Subcutaneous preadipocyte (primary cell): ENCODE results near the gene PPDPF. TPM values are rescaled to one million over a fixed set of nuclear protein-coding genes. Genes with fewer than 3 reads are reported as not detected.

Experiments
- total RNA-seq: library from RNA; depleted of rRNA; stranded (reverse); fragments of >200 nt; gene quantifications from 2 replicates; pipeline ENCODE4 v1.2.3, GENCODE V29; 2012

The PPDPF gene, protein sequence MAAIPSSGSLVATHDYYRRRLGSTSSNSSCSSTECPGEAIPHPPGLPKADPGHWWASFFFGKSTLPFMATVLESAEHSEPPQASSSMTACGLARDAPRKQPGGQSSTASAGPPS
- total RNA-seq = 58.6 and 66.9 TPM in 2 replicates

GRCh38 chr20:63520504-63520933, at the start of gene PPDPF:
Gene PPDPF (plus strand): TSS chr20:63520765. CDS start chr20:63521309, 544 bp downstream.

DNA sequence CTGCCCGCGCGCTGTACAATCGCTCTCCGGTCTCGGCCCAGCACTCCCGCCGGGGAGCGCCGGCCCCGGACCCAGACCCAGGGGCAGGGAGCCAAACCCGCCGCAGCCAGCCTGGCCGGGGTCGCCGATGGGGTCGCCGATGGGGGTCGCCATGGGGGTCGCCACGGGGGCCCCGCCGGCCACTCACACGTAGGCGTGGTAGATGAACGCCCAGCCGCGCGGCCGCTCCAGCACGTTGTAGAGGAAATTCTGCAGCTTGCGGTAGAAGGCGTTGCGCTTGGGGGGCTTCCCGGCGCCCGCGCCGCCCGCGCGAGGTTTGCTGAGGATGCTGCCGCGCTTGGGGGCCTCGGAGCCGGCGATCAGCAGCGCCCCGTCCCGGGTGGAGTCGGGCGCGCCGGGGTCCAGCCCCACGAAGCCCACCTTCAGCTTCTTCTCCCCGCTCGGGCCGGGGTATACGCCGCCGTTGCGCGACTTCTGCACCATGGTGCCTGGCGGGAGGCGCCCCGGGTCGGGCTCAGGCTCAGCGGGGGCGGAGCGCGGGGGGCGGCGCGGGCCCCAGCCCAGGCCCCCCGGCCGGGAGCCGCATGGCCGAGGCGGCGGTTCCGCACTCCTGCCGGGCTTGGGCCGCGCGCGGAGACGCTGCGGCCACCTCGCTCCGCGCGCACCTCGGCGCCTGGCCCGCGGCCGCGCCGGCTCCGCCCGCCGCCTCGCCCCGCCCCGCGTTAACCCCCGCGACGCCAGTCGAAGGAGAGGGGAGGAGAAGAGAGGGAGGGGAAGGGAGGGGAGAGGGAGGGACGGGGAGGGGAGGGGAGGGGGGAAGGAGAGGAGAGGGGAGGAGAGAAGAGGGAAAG, 48.4 kb upstream of the PPDPF start, which contains the start of gene KCNQ2:
TSS of gene KCNQ2 (minus strand) at position 675 of the 851 bp plus-strand sequence. CDS start at position 483, 192 bp downstream.

GRCh38 chr20:63498960-63499337, 21.6 kb upstream of the PPDPF start, which contains the start of gene EEF1A2:
Gene EEF1A2 (minus strand): TSS chr20:63499083. CDS start chr20:63497763, 1,320 bp downstream.

DNA sequence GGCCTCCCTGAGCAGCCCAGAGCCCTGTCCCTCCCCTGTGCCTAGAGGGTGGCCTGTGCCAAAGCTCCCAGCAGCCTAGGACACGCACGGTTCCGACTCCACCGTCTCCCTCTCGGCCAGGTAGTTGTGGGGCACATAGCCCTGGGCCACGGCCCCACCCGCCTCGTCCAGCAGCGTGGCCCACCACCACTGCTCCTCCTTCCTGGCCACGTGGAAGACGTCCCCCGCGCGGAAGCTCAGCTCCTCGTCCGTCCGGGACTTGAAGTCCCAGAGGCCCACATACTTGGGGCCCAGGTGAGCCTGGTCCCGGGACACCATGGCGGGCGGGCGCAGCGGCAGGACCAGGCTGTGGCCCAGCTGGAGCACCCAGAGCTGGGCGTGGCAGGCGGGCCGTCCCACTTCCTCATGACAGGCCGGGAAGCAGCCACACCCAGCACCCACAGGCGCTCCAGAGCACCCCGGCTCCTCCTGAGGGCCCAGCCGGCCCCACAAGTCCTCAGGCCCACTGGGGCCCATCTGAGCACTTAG, 16.5 kb downstream of the PPDPF start, which contains the start of gene PTK6:
TSS of gene PTK6 (minus strand) at position 380 of the 528 bp plus-strand sequence. CDS start at position 318, 62 bp downstream.

GRCh38 chr20:63547725-63548480, 27.3 kb downstream of the PPDPF start, which contains the start of gene SRMS:
Gene SRMS (minus strand): TSS chr20:63547749. CDS start chr20:63547463, 286 bp downstream.

GRCh38 chr20:63553933-63554290, 33.3 kb downstream of the PPDPF start, which contains the start of gene FNDC11:
Gene FNDC11 (plus strand): TSS chr20:63554159. CDS start chr20:63555664, 1,505 bp downstream.

Other genes starting within 250 kb of the PPDPF start
- gene ARFGAP1, start 248.0 kb upstream of the PPDPF start, total RNA-seq = 51.8 and 63.5 TPM in 2 replicates
- not detected in 2 replicates for gene COL20A1, start 227.6 kb upstream of the PPDPF start, total RNA-seq
- not detected in 2 replicates for gene CHRNA4, start 159.4 kb upstream of the PPDPF start, total RNA-seq
- gene KCNQ2, start 48.1 kb upstream of the PPDPF start, total RNA-seq = not detected in 2 replicates
- not detected in 2 replicates for gene EEF1A2, start 21.7 kb upstream of the PPDPF start, total RNA-seq
- under 0.01 TPM in 1 of 2 replicates, not detected in the other for gene PTK6, start 16.6 kb downstream of the PPDPF start, total RNA-seq
- not detected in 2 replicates for gene SRMS, start 27.0 kb downstream of the PPDPF start, total RNA-seq
- 0.20 and 0.37 TPM in 2 replicates for gene FNDC11, start 33.4 kb downstream of the PPDPF start, total RNA-seq
- 21.3 and 35.6 TPM in 2 replicates for gene HELZ2, start 53.5 kb downstream of the PPDPF start, total RNA-seq
- gene GMEB2, start 106.3 kb downstream of the PPDPF start, total RNA-seq = 6.6 and 12.1 TPM in 2 replicates
- 8.8 and 15.1 TPM in 2 replicates for gene STMN3, start 132.7 kb downstream of the PPDPF start, total RNA-seq
- 11.8 and 18.2 TPM in 2 replicates for gene RTEL1, start 137.5 kb downstream of the PPDPF start, total RNA-seq
- gene TNFRSF6B, start 175.9 kb downstream of the PPDPF start, total RNA-seq = 8.2 and 10.7 TPM in 2 replicates
- 23.5 and 29.7 TPM in 2 replicates for gene ARFRP1, start 187.2 kb downstream of the PPDPF start, total RNA-seq
- gene ZGPAT, start 187.3 kb downstream of the PPDPF start, total RNA-seq = 15.1 and 19.4 TPM in 2 replicates
- 2.2 and 2.9 TPM in 2 replicates for gene LIME1, start 215.9 kb downstream of the PPDPF start, total RNA-seq
- 22.0 and 34.0 TPM in 2 replicates for gene SLC2A4RG, start 219.0 kb downstream of the PPDPF start, total RNA-seq